D341Med (cell line): ENCODE results near the gene DPF3.
A peak's percentile ranks its signal among the peaks of the same experiment; 100 is the strongest.

Experiments
- DNase-seq: peaks from one replicate; pipeline ENCODE4 v3.0.0; 2012; ENCODE audit warnings: low spot score

Gene DPF3

DNA sequence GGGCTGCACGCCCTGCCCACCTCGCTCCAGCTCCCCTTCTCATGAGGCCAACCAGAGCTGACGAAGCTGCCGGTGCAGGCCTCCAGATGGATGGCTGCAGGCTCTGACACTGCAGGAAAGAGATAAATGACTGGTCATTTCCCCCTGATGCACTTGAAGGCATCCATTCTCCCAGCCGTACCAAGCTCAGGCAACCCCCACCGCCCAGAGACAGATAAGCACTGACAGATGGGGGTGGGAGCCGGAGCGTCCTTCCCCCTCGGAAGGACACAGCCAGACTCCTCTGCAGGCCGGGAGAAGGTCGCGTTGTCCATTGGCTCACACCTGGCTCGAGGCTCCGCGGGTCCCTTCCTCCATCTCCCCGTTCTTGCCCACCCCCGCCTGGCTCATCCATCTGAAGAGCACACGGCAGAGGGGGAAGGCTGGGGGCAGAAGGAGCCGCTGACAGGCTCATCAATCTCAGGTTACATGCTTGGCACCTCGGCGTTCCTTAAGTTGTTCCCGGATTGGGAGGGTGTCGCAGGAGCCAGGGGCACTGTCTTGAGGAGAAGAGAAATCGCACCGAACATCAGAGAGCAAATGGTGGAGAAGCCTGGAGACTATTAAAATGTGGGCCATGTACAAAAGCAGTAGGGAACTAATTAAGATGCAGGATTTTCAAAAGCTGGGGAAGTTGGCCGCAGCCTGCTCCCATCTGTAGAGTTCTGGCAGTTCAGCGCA, 151.6 kb downstream of the DPF3 start:
- DNase-seq = no peak

DNA sequence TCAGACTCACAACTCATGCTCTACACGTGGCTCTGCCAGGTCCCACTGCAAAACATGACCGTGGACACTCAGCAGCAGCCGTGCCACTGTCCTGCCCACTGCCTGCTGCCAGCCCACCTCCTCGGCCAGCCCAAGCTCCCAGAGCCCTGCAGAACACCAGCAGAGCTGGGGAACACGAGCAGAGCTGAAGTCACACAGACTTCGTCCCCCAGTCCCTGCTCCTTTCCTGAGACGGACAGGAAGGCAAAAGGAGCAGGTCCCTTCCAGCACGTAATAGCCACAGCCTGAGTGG, 152.1 kb downstream of the DPF3 start:
- no peak for DNase-seq

DNA sequence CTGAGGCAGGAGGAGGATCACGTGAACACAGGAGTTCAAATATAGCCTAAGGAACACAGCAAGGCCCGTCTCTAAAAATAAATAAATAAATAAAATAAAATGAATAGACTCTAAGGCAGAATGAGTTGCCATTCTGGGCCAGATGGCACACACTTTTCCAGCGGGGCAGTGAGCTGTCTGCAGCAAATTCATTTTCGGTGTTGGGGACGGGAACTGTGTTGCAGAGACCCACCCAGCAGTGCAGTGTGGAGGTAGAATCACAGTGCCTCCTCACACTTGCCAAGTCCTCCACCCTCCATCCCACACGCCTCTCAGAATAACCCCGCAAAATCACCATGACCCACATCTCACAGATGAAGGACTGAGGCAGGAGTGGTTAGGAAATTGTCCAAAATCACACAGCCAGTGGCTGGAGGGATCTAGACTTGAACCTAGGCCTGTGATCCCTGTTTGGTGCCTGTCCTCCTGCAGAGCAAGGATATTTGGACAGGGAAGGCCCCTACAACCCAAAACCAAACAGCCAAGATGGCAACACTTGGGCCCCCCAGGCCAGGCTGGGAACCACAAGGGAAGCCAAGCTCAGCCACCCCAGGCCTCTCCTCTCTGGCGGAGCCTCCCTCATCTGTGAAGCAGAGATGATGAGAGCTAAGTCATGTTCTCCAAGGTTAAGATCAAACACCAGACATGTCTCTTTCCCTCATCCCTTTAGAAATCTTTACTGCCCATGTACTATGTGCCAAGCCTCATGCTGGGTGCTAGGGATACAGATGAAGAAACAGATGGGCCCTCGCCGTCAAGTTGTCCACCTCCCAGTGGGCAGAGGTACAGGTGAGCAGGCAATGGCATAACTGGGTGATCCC, 152.7 kb downstream of the DPF3 start:
- DNase-seq = no peak

DNA sequence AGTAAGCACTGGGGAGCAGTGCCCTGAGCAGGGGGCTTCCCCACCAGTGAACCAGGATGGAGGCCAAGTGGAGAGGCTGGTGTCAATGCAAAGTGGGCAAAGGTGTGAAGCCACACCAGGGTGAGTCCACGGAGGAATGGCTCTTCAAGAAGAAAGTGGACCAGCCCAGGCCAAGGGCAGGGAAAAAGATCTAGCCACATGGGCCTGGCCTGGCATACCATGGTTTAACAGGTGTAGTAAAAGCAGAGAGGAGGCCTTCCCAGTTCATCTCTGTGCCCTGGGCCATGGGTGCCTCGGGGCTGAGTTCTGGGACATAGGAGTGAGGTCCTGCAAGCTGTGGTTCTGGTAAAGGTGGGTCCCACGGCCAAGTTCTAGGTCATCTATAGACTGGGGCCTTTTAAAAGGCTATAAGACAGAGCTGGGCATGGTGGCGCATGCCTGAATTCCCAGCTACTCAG, 153.4 kb downstream of the DPF3 start:
- DNase-seq = no peak

DNA sequence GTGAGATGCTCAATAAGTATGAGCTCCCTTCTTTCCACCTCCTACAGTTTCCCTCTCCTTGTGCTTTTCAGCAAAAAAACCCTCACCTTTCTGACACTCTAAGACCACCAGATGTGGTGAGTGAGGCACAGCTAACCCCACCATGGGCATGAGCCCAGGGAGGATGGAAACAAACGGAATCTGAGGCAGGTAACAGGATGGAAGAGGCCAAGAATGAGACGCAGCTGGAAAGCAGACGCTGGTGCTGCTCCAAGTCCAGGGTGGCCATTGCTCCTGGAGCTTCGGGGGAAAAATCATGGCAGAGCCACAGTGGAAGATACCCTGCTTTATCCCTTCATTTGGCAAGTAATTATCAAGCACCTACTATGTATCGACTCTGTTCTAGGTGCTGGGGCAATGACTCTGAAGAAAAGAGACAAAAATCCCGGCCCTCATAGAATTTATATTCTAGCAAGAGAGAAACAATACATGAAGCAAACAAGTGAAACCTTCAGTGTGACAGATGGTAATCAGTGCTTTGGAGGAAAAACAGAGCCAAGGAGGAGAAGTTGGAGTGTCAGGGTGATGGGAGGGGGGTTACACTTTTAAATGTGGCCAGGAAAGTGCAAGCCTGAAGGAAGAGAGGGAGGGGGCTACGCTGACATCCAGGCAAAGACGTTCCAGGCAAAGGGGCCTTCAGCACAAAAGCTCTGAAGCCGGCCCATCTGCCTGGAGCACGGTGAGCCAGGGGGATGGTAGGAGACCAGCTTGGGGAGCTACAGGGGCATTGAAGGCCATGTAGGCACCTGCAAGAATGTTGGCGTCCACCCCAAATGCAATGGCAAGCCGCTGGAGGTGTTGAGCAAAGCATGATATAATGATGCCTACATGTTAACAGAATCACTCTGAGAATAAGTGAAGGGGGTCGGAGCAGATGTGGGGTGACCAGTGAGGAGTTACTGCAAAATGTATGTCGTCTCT, 154.2 kb downstream of the DPF3 start:
- no peak for DNase-seq

DNA sequence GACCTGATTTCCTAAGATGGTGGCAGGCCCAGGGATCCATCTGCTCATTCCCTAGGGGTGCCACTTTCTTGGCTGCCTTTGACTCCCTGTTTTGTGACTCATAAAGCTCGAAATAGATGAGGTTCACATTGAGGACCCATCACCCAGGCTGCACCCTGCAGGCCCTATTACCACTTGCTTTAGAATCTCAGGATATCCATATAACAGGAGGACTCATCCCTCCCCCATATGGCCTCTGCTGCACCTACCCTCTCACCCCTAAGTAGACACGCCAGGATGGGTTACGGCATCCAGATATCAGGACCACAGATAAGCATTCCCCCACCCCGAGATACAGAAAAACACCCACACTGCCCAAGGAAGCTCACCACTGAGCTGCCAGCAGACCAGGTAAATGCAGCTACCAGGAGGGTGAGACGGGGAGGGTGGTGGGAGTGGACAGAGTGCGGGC, 155.7 kb downstream of the DPF3 start:
- DNase-seq = peak; percentile 71

DNA sequence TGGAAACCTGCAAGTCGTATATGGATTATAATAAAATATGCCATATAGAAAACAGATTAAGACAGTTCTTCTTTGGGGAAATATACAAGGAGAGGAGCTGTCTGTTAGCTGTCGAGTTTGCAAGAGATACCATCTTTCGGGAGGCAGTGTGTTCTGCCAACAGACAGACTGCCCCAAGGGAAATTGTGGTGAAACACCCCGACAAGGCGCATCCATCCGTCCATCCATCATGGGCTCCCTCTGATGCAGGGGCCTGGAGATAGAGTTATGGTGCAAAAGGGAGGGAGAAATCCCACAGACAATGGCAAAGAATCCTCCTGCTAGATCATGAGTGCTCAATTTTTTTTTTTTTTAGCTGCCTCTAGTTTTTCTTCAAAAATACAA, 156.3 kb downstream of the DPF3 start:
- peak; percentile 61 for DNase-seq

DNA sequence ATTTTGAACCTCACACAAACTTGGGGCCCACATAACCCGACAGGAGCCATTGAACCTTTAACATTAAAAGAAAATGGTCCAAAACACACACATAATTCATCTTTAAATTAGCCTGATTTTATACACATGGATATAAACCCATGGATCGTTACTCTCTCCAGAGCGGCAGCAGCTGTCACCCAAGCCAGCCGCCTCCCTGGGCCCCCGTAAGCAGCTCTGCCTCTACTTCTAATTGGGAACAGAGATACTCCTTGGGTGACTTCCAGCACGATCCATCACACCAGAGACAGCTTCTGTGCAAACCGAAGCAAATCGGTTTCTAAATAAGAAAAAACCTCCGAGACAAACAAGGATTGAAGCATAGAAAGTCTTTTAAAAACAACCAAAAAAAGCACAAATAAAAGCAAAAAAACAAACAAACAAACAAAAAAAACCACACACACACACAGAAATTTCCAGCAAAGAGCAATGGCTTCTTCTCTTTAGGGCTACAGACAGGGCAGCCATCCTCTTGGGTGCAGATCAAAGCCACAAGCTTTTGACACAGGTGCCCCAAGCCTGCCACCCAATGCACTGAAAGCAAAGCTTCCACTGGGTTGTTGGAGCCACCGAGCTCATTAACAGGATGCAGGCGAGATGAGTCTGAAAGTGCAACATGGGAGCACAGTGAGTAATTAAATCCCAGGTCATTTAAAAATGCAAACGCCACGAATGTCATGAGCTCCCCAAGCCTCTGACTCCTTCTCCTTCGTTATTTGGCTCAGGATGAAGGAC, 156.9 kb downstream of the DPF3 start:
- DNase-seq = peak; percentile 53

DNA sequence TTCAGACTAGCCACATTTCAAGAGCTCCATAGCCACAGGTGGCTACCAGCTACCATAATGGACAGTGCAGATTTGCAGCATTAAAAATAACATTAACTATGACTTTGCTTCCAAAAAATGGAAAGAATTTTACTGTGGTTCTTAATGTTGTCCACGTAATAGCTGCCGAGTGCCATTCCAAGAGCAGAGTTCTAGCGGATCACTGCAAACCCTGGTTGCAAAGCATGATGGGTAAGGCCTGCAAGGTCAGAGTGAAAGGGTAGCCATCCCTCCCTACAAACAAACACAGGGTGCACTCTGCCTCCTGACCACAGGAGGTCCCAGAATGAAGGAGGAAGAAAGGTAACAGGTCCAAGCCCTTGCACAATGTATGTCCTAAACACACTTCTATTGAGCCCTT, 157.6 kb downstream of the DPF3 start:
- DNase-seq = peak; percentile 57

DNA sequence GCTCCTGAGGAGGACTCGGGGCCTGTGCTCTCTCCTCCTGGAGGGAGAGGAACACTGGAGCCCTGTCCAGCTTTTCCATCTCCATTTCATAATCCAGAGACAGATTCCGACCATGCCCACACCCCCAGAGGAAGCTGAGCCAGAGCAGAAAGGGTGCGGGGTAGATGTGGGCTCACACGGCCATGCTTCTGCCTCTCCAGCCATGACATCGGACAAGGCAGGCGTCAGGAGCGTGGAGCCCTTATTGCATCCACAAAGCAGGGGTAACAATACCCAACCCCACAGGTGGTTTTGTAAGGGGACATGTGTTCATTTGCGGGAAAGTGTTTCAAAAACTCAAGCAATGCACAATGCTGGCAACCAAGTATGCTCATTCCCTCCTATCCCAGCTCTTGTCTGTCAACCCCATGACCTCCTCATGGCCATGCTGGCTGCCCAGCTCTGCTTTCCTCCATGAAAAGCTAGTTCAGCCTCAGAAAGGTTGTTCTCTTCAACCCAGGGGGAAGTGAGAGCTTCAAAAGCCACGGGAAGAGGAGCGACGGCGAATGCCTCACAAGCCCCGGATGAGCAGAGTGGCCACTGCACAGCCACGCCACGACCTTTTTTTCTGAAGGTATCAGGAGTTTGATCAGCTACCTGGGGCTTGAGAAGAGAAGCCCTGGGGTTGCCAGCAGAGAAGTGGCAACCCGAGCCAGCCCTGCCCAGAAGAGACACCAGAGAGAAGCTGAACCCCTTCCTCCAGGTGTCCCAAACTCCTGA, 161.7 kb downstream of the DPF3 start:
- DNase-seq = no peak

DNA sequence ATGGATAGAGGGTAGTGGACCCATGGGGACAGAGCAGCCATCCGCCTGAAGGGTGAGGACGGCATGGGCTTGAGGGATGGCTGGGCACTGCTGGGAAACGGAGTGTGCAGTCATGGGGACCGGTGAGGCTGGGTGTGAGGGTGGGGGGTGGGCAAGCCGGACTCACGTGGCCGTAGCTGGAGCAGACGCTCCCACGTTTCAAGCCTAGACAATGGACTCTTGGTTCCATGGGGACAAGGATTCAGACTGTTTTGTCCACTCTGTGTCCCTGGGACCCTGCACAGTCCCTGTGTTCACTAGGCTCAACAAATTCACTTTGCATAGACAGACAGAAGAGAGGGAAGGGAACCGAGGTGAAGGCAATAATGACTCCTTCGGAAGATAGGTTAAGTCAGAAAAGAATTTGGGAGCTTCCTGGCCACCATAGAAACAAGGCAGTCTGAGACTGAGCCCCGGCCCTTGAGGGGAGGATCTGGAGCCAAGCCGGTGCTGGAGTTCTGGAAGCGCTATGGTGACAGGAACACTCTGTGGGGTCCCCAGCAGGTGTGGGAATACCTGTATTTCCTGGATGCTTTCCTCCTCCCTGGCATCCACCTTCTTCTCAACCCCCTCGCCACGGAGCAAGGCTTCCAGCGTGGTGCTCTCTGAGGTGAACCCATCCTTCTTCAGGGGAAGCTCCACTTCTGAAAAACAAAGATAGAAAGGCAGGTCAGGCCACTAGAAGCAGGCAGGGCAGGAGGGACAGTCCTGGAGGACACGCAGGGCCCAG, 162.5 kb downstream of the DPF3 start:
- DNase-seq = no peak

DNA sequence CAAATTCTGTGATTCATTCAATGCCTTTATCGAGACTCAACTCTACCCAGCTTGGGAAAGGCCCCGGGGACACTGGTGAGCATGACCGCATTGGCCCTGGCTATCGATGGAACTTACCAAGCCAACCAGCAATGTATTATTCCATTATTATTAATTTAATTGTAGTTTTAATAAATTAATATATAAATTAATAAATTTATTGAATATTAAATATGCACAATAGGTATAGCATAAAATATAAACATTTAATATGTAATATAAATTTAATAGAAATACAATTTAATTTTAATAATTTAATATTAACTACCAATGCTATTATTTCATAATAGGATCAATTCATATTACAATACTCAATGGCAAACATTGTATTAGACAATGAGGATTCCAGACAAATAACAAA, 163.4 kb downstream of the DPF3 start:
- no peak for DNase-seq

DNA sequence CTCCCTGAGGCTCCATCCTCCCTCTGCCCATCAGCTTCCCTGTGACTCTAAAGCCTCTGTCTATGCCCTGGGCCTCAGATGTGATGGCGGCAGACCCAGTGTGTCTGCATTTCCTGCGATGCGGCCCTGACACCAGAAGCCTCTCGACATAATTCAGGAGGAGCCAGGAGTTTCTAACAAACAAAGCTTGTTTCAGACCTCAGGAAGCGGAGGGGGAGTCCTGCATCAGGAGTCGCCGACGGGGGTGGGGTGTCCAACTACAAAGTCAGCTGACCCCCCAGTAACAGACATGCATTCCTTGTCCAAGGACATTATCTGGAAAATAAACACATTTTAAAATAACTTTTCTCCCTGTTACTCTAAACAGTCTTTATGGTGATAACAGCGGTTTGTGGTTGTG, 167.5 kb downstream of the DPF3 start:
- no peak for DNase-seq

DNA sequence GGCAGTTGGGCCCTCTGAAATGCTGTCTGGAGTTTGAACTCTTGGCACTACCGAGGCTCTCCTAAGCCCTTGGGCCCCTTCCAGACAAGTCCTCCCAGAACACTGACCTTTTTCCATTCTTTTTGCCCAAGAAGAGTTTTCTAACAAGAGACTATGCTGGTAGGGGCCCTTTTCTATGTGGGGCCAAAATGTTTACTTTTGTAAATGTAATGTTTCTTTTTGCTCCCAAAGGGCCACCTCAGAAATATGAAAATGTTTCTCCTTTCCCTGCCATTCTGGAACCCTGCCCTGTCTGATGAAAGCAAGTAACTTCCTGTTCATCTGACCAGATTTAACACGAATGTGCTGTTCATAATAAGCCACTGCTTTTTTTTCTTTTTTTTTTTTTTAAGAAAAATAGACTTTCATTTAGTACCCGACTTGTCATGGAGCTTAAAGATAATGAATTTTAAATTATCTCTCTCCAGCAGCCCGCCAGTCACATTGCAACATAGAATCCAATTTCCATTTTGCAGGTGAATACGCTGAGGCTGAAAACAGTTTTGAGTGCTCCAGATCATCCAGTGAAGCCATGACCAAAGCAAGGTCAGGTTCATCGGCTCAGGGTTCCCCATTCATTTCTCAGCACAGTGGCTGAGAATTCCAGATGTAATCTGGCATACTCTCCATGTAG, 169.9 kb downstream of the DPF3 start:
- no peak for DNase-seq

DNA sequence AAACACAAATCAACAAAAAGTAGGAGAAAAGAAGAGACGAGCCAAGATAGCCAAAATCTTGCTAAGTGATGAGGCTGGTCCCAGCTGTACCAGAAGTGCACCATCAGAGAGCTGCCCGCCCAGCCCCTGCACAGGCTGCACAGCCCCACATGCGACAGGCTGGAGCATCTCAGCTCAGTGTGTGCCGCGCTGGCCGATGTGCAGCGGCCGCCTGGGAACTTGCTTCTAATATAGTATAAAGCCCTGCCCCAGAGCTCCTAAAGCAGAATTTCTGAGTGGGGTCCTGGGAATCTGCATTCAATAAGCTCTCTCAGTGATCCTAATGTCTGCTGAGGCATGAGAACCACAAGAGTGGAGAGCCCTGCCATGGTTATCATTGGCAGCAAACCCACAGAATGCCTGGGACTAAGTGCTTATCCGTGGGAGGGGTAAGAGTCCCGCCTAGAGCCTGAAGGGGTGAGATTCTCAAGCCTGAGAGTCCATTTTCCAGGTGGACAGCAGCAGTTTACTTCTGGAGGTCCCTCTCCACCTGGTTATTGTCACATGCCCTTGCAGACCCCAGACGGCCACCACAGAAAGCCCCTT, 171.6 kb downstream of the DPF3 start:
- no peak for DNase-seq

DNA sequence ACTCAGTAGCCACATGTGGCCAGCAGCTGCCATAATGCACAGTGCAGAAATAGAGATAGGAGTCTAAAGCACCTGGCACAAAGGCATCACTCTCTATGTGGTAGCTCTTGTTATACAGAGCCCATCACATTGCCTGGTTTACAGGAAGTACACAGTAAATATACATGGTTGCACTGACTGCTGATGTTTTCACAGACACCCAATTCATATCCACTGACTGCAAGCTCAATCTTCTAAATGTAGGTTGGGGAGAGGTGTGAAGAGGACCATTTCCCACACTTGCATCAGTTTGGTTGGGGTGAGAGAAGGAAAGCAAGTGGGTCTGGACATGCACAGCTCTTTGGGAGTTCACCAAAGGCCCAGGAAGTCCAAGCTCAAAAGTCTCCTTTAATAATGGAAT, 172.8 kb downstream of the DPF3 start:
- DNase-seq = no peak

DNA sequence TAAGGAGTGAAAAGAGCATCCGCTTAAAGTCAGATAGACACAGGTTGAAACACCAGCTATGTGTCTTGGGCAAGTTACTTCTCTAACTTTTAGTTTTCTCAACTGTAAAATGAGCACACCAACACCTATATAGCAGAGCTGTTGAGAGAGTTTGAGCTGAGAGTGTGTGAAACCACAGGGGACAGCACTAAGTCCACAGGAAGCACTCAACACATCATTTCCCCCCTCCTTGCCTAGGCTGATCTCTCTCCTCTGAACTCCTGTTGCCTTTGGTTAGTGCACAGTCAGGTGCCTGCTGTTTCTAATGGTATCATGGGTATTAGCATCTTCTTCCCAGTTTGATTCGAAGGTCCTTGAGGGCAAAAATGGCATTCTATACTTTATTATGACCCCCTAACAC, 176.7 kb downstream of the DPF3 start:
- DNase-seq = no peak

DNA sequence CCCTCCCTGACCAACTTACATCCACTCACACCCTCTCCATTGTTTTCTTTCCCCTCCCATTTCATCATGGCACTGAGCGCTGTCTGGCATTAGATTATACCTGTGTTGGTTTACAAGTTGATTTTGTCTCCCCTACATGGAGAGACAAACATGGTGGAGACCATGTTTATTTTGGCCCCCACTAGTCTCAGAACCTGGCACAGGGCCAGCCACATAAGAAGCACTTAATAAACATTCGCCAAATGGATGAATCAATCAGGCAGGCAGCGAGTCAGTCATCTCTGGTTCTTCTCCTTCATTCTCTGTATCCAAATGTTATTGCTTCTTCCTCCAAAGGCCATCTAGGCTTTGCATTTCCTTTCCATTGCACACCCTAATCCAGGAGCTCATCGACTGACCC, 177.4 kb downstream of the DPF3 start:
- DNase-seq = no peak

DNA sequence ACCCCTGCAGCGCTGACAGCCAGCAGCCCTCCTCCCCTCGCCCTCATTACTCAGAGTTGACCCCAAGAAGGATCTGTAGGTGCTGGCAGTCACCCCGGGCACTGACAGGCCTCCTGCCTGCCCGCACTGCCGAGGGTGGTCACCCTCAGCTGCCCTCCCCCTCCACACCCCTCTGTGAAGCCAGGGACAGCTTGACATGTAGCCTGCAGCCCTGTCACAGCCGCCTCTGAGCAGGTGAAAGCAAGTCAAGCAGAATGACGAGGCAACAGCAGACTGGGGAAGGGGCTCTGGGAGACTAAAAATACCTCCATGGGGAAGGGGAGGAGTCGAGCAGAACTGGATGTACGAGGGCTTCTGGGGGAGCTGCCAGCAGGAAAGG, 178.1 kb downstream of the DPF3 start:
- DNase-seq = no peak
